Subcutaneous abdominal adipose tissue (tissue), 5 donors: ENCODE data around the gene MRPS18C.

Experiments
- H3K27ac ChIP-seq: one replicate; pipeline ENCODE4 v1.7.0; 2013; ENCODE audit warnings: low read depth, mild to moderate bottlenecking, inconsistent platforms, low read length, moderate library complexity
- H3K27me3 ChIP-seq, 5 donors: one replicate each; pipeline ENCODE4 v1.7.0; 2013; ENCODE audit warnings: low read length in 5 of 5, inconsistent platforms in 1 of 5; ENCODE audit not compliant: control insufficient read depth in 5 of 5, insufficient read depth in 4 of 5
- H3K36me3 ChIP-seq, 5 donors: one replicate each; pipeline ENCODE4 v1.7.0; 2013; ENCODE audit warnings: low read length in 5 of 5; ENCODE audit not compliant: control insufficient read depth in 5 of 5, insufficient read depth in 5 of 5
- H3K4me1 ChIP-seq, 5 donors: one replicate each; pipeline ENCODE4 v1.7.0; 2013; ENCODE audit warnings: low read length in 5 of 5, mild to moderate bottlenecking in 3 of 5, moderate library complexity in 1 of 5; ENCODE audit not compliant: control insufficient read depth in 5 of 5, insufficient read depth in 5 of 5
- H3K4me3 ChIP-seq, 5 donors: one replicate each; pipeline ENCODE4 v1.7.0; 2013; ENCODE audit warnings: low read length in 5 of 5, low read depth in 1 of 5
- H3K9ac ChIP-seq, 5 donors: one replicate each; pipeline ENCODE4 v1.7.0; 2013; ENCODE audit warnings: low read length in 5 of 5, mild to moderate bottlenecking in 4 of 5, moderate library complexity in 3 of 5
- H3K9me3 ChIP-seq, 5 donors: one replicate each; pipeline ENCODE4 v1.7.0; 2013; ENCODE audit warnings: low read length in 5 of 5; ENCODE audit not compliant: control insufficient read depth in 5 of 5
- donor health status: healthy.
- donor health status: healthy.
- donor health status: healthy.
- donor health status: healthy.
- donor health status: healthy.

MRPS18C gene

DNA sequence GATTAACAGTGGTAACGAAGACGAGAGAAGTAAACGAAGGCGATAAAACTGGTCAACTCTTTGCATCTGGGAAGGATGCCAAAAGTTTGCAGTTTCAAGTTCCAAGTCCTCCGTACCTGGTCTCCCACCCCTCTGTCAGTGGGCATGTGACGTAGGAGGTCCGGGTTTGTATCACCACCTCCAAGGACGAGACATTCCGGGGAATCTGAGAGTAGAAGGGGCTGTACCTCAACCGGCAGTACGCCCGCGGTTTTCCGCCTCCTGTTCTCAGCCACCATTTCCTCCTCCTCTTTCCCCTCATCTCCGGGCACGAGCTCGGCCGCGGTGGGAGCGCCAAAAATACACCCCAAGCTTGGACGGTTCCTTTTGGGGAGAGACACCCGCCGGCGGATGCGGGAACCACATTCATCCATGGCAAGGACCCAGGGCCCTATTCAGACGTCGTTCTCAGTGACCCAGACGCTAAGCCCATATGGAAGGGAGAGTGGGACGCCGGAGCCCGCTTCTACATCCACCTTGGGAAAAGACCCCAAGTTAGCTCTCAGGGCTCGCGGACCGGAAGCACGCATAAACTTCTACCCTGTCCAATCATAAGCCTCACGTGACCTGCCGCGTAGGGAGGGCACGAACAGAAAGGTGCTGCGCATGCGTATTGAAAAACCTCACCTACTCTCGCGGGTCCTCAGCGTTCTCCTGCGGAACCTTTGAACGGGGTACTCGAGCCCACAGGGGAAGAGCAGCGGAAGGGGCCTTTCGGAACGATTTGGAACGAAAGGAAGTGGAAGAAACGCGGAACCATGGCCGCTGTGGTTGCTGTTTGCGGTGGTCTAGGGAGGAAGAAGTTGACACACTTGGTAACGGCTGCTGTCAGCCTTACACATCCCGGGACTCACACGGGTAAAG is at the start of gene MRPS18C, which contains the start of gene HELQ:
MRPS18C (plus strand) TSS at position 778 of the 903 bp plus-strand sequence; CDS start at position 798, 20 bp downstream.
HELQ (minus strand) TSS at position 543 of the 903 bp plus-strand sequence; CDS start at position 413, 130 bp downstream.
- Histone ChIP-seq H3K27me3 (no peaks in the 10 kb centered on the region), H3K36me3 (peaks cover 8 to 39% (median 18%) of the 10 kb centered on the region in 5 donors), H3K9me3 (no peaks in the 10 kb centered on the region), H3K9ac (peak within 1 kb of the TSS; percentile 91 to 97 (median 97)), H3K4me3 (peak within 1 kb of the TSS; percentile 88 to 99 (median 92)), H3K4me1 (peaks cover 0 to 28% (median 23%) of the 10 kb centered on the region in 5 donors), H3K27ac (peak within 1 kb of the TSS; percentile 97)

DNA sequence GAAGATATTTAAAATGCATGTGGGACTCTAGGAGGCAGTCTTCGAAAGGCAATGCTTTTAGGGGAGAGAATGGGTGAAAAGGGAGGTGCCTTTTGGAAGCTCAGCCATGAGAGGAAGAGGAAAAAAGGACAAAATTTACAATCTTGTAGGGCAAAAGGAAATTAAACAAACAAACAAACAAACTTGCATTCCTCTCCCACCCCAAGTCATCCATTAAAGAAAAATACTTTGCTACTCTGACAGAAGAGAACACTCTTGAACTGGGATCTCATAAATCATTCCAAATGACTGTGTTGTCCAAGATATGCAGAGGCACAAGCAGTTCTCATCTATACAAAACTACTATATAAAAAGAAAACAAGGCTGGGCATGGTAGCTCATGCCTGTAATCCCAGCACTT is 47.0 kb upstream of the MRPS18C start:
- no peaks in the 10 kb centered on the region for H3K9me3 ChIP-seq
- no peaks in the 10 kb centered on the region for H3K4me1 ChIP-seq
- H3K27ac ChIP-seq, result no peak overlapping the region
- H3K36me3 ChIP-seq, result peaks cover 15 to 43% (median 25%) of the 10 kb centered on the region in 5 donors
- H3K9ac ChIP-seq, result no peak overlapping the region
- no peak overlapping the region for H3K4me3 ChIP-seq
- no peaks in the 10 kb centered on the region for H3K27me3 ChIP-seq

DNA sequence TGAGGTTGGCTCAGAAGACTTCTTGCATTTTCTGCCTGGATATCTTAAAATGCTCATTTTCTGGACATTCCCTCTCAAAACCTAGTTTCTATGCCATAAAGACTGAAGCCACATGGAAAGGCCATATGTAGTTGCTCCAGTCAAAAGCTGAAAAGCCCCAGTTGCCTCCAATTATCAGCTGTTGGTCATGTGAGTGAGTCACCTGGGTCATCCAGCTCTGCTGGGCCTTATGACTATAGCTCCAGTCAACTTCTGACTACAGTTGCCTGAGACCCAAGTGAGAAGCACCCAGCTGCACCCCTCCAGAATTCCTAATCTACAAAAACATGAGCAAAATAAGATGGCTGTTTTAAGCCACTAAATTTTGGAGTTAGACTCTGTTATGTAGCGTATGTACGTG is 42.2 kb upstream of the MRPS18C start:
- Histone ChIP-seq H3K4me3 (no peak overlapping the region), H3K36me3 (peaks cover 32 to 66% (median 48%) of the 10 kb centered on the region in 5 donors), H3K27me3 (no peaks in the 10 kb centered on the region), H3K4me1 (no peaks in the 10 kb centered on the region), H3K9me3 (no peaks in the 10 kb centered on the region), H3K9ac (no peak overlapping the region), H3K27ac (no peak overlapping the region)

DNA sequence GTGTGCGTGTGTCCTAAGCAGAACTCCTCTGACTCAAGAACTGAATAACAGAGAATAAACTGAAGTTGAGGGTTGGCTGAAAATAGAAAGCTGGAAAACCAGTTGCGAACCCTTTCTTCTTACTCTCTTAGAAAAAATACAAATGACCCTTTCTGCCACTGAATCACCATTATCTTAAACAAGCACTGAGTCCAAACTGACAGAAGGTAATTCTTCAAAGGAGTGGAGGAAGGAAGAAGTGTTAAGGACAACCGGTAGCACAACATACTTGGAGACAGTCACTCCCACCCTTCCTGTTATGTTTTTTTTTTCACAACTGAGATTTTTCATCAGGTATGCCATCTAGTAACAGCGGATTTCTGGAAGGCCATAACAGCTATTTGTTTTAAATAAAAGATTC is 38.3 kb upstream of the MRPS18C start:
- Histone ChIP-seq H3K36me3 (peaks cover 40 to 69% (median 60%) of the 10 kb centered on the region in 5 donors), H3K27me3 (no peaks in the 10 kb centered on the region), H3K27ac (no peak overlapping the region), H3K4me1 (no peaks in the 10 kb centered on the region), H3K9me3 (no peaks in the 10 kb centered on the region), H3K9ac (no peak overlapping the region), H3K4me3 (no peak overlapping the region)

DNA sequence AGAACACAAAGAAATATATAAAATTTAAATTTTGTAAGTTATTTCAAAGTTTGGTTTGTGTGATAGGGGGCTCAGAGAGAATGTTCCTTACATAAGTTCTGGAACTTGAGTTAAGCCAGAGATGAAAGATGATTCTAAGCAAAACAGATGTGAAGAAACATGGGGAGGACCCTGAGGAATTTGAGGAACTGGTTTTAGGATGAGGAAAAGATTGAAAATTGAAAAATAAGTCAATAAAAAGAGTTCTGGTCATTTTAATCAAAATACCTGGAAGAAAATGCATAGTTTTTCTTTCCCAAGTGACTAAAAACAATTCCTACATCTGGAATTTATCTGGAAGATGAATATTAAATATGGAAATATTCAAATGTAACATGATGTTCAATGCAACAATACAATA is 37.6 kb upstream of the MRPS18C start:
- Histone ChIP-seq H3K36me3 (peaks cover 38 to 68% (median 55%) of the 10 kb centered on the region in 5 donors), H3K9me3 (no peaks in the 10 kb centered on the region), H3K4me3 (no peak overlapping the region), H3K9ac (no peak overlapping the region), H3K27ac (no peak overlapping the region), H3K4me1 (no peaks in the 10 kb centered on the region), H3K27me3 (no peaks in the 10 kb centered on the region)

DNA sequence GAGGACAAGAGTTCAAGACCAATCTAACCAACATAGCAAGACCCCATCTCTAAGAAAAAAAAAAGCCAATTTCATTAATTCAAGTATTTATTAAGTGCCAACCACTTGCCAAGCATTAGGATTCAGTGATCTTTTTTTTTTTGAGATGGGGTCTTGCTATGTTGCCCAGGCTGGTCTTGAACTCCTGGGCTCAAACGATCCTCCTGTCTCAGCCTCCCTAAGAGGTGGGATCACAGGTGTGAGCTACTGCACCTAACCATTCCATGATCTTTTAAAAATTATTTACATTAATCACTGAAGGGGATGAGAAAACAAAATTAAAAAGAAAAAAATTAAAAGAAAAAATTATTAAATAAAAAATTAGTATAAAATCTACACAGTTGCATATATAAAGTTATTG is 24.7 kb upstream of the MRPS18C start:
- Histone ChIP-seq H3K9me3 (no peaks in the 10 kb centered on the region), H3K27me3 (no peaks in the 10 kb centered on the region), H3K9ac (no peak overlapping the region), H3K27ac (no peak overlapping the region), H3K4me3 (no peak overlapping the region), H3K36me3 (peaks cover 6 to 36% (median 12%) of the 10 kb centered on the region in 5 donors), H3K4me1 (no peaks in the 10 kb centered on the region)

DNA sequence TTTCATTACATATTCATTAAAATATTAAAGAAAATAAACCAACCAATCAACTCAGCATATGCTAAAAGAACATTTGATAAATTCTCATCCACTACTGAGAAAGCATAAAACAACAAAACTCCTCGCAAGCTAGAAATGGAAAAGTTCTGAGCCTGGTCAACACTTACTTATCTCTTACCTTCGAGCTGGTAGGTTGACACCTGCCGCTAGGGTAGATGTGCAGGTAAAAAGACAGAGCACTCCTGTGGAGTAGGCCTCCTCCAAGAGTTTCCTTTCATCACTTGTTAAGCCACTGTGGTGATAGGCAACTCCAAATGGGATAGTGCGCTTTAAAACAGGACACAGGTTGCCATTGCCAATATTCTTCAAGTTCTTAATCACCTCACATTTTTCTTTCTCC is 19.2 kb upstream of the MRPS18C start:
- Histone ChIP-seq H3K9me3 (no peaks in the 10 kb centered on the region), H3K27ac (no peak overlapping the region), H3K4me3 (no peak overlapping the region), H3K9ac (no peak overlapping the region), H3K36me3 (peaks cover 15 to 49% (median 29%) of the 10 kb centered on the region in 5 donors), H3K4me1 (no peaks in the 10 kb centered on the region), H3K27me3 (no peaks in the 10 kb centered on the region)

DNA sequence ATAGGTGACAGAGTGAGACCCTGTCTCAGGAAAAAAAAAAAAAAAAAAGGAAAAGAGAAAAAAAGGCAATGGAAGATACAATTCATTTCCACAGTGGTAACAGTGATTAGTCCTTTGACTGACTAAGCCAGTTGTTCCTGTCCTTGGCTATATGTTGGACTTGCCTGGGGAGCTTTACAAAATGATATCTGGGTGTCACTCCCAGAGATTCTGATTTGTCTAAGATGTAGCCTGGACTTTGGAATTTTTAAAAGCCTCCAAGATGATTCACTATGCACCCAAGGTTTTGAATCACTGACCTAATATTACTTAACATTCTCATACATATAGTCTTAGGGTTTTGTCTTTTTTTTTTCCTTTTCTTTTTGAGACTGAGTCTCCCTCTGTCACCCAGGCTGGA is 17.1 kb upstream of the MRPS18C start:
- Histone ChIP-seq H3K4me1 (no peaks in the 10 kb centered on the region), H3K9ac (no peak overlapping the region), H3K4me3 (no peak overlapping the region), H3K36me3 (peaks cover 18 to 61% (median 34%) of the 10 kb centered on the region in 5 donors), H3K9me3 (no peaks in the 10 kb centered on the region), H3K27me3 (no peaks in the 10 kb centered on the region), H3K27ac (no peak overlapping the region)

DNA sequence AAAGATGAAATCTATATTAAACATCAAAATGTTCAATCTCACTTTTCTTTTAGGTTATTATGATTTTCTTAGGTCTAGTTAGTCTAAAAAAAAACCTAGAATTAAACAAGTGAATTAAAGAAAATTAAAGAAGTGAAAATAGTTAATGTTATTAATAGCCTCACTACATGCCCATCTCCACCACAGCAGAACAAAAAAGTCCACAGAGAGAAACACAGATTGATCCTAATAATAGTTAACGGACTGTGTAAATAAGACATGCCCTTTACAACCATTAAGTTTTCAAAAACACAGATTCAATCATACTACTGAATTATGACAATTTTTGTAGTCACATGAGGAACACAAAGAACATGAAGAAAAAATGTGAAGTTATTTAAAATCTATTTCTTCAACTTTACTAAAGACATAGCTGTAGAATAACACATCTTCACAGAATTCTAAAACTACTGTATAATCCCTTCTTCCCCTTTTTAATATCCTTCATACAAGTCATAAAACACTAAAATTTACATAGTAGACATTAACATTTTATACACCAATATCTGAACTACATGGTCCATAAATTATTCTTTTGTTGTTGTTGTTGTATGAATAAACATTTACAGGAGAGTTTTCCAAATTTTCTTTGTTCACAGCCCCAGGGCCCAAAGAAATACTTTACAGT is 15.6 kb upstream of the MRPS18C start:
- Histone ChIP-seq H3K36me3 (peaks cover 22 to 64% (median 41%) of the 10 kb centered on the region in 5 donors), H3K9ac (no peak overlapping the region), H3K27ac (no peak overlapping the region), H3K9me3 (no peaks in the 10 kb centered on the region), H3K27me3 (no peaks in the 10 kb centered on the region), H3K4me1 (no peaks in the 10 kb centered on the region), H3K4me3 (no peak overlapping the region)

DNA sequence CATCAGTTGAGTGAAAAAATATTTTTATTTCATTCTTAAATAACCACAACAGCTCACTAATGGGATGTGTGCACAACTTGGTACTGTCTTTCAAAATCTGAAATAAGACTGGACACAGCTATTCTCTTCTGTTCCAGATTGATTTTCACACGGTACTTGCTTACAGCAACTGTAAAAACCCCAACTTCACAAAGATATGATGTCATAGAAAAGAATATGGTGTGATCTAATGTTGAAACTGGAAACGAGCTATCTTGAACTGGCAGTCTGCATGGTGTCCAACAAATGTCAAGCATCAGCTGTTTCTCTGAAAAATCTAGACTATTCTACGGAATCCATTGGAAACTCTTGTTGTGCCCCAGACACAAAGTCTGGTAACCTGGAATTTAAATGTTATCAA is 15.0 kb upstream of the MRPS18C start:
- Histone ChIP-seq H3K27ac (no peak overlapping the region), H3K9me3 (no peaks in the 10 kb centered on the region), H3K36me3 (peaks cover 22 to 66% (median 43%) of the 10 kb centered on the region in 5 donors)

More for the DNA sequence above, 15.0 kb upstream of the MRPS18C start:
- H3K4me3 ChIP-seq, result no peak overlapping the region
- no peak overlapping the region for H3K9ac ChIP-seq
- H3K27me3 ChIP-seq, result no peaks in the 10 kb centered on the region
- no peaks in the 10 kb centered on the region for H3K4me1 ChIP-seq
